Kidney epithelial cell (primary cell): ENCODE results near the gene NUAK1. TPM values are rescaled to one million over a fixed set of nuclear protein-coding genes. Genes with fewer than 3 reads are reported as not detected.

Source experiments
- DNase-seq: peaks from one replicate; pipeline ENCODE4 v3.0.0-alpha.2; 2010; ENCODE audit warnings: low read depth
- H3K27me3 ChIP-seq: 2 replicates; pipeline ENCODE4 v1.6.0; 2011; ENCODE audit warnings: low read length; ENCODE audit not compliant: control insufficient read depth, insufficient read depth
- H3K36me3 ChIP-seq: 2 replicates; pipeline ENCODE4 v1.5.1; 2011; ENCODE audit warnings: low read length; ENCODE audit not compliant: control insufficient read depth, insufficient read depth
- H3K4me3 ChIP-seq: 2 replicates; pipeline ENCODE4 v1.5.1; 2011; ENCODE audit warnings: low read depth, mild to moderate bottlenecking, control low read depth, low read length
- total RNA-seq: library from RNA; depleted of rRNA; stranded (reverse); fragments of >200 nt; gene quantifications from 2 replicates; pipeline ENCODE4 v1.2.3, GENCODE V29; 2015
- TF ChIP-seq, protein P1 (sequence below): IDR thresholded peaks from 2 replicates; pipeline ENCODE4 v1.5.1; 2011; ENCODE audit warnings: mild to moderate bottlenecking, moderate library complexity, low read length, control low read depth, inconsistent platforms; ENCODE audit not compliant: insufficient read depth, poor library complexity, severe bottlenecking

NUAK1 gene
- total RNA-seq, 1 donor from 2014 or later: 38.2 TPM

DNA sequence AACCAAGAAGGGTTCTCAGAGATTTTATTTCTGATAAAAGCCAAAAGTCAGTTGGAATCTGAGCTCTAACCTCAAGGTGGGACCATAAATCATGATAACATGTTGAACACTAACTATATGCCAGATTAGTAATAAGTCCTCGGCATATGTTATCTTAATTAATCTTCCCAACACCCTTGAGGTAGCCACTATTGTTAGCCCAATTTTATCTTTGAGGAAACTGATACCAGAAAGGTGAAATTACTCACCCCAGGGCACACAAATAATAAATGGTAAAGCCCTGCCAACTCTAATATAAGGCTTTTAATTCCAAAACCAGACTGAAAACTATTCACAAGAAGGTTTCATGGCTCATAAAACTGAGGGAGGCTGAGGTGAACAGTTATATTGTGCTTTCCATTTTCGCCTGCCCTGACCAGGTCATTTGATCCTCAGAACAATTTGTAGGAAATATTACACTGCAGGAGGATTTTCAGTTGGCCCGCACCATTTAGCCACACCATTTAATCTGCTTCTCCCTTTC, 16.1 kb upstream of the NUAK1 start:
- H3K36me3 ChIP-seq: no peaks in the 10 kb centered on the region
- no peak for DNase-seq
- TF ChIP-seq, protein P1, sequence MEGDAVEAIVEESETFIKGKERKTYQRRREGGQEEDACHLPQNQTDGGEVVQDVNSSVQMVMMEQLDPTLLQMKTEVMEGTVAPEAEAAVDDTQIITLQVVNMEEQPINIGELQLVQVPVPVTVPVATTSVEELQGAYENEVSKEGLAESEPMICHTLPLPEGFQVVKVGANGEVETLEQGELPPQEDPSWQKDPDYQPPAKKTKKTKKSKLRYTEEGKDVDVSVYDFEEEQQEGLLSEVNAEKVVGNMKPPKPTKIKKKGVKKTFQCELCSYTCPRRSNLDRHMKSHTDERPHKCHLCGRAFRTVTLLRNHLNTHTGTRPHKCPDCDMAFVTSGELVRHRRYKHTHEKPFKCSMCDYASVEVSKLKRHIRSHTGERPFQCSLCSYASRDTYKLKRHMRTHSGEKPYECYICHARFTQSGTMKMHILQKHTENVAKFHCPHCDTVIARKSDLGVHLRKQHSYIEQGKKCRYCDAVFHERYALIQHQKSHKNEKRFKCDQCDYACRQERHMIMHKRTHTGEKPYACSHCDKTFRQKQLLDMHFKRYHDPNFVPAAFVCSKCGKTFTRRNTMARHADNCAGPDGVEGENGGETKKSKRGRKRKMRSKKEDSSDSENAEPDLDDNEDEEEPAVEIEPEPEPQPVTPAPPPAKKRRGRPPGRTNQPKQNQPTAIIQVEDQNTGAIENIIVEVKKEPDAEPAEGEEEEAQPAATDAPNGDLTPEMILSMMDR: no peak
- no peak overlapping the region for H3K4me3 ChIP-seq
- no peaks in the 10 kb centered on the region for H3K27me3 ChIP-seq

DNA sequence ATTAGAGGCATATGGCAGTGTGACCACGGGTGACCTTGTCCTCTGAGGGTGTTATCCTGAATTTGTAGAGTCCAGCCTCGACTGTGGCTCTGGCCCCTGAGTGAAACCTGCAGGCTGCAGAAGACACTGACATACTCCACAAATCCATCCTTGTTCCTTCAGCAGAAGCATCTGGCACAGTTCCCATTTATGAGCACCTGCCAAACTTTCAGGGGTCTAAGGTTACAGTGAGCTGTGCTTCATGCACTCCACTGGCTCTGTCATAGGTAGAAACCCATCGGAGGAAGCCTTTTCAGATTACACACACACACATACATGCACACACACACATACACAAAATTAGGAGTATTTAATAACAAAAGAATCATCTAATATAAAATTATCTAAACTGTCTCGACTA, 13.6 kb upstream of the NUAK1 start:
- no peaks in the 10 kb centered on the region for H3K36me3 ChIP-seq
- TF ChIP-seq, protein P1: no peak
- H3K4me3 ChIP-seq: no peak overlapping the region
- no peak for DNase-seq
- H3K27me3 ChIP-seq: no peaks in the 10 kb centered on the region

DNA sequence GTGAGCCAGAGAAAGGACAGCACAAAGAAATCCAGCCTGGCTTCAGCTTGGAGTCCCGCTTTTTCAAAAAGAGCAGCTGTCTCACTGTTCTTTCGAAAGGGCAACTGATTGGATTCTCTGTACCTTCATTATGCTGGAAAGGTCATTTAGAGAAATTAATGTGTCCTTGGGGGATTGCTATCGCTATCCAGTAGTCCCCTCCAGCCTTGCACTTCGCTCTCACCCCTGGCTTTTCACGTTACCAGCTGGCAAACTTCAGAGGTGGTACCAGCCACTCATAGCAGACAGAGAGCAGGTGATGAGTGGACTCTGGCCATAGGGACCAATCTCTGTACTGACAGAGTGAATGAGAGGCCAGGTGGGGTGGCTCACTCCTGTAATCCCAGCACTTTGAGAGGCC, 11.8 kb upstream of the NUAK1 start:
- DNase-seq: no peak
- peaks cover 1% of the 10 kb centered on the region for H3K36me3 ChIP-seq
- H3K27me3 ChIP-seq: no peaks in the 10 kb centered on the region
- TF ChIP-seq, protein P1: no peak
- H3K4me3 ChIP-seq: no peak overlapping the region

DNA sequence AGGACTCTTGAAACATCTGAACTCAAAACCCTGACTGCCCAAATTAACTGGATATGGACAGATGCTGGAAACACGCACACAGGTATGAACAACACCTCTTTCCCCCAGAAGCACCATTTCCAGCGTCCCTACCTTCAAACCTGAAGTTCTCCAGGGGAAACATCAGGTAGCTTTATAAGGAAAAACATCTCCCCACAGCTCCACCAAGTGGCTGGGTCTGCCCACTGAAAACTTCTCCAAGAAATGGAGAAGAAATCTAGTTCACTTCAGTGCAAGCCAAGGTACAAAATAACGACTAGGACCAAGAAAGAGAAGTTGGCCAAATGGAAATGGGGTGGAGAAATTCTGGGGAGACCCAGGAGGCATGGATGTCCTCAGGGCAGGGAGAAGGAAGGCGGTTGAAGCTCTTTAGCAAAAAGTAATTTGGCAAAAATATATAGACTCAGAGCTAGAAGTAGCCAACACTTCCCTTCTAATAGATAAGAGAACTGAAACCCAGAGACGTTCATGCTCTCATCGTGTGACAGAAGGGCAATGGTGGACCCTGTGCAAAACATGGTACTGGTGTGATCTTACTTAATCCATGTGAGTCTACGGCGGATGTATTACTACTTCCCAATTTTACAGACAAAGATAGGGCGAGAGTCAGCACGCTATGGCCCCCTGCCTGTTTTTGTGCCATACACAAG, 10.5 kb upstream of the NUAK1 start:
- DNase-seq: no peak
- no peaks in the 10 kb centered on the region for H3K27me3 ChIP-seq
- TF ChIP-seq, protein P1: peak; percentile 79

DNA sequence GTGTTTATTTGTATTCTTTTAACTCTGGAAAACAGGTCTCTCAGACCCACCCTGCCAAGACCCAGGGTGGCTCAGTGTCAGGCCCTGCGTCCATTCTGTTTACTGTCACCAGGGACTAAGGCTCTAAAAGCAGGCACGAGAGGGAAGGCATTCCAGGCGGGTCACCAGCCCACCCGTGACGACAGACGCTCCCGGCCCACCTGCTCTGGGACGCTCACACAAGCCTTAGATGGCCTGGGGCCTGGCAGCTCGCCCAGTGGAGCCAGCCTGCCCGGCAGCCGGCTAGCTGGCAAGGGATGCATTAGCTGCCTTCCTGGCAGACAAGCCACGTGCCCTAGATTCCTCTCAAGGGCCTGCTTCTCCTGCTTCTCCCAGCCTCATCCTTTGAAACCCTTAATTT, 9.2 kb upstream of the NUAK1 start:
- no peak for DNase-seq
- TF ChIP-seq, protein P1: no peak
- H3K36me3 ChIP-seq: peaks cover 1% of the 10 kb centered on the region
- no peak overlapping the region for H3K4me3 ChIP-seq
- no peaks in the 10 kb centered on the region for H3K27me3 ChIP-seq

More for the DNA sequence above, 10.5 kb upstream of the NUAK1 start:
- peaks cover 1% of the 10 kb centered on the region for H3K36me3 ChIP-seq
- no peak overlapping the region for H3K4me3 ChIP-seq

DNA sequence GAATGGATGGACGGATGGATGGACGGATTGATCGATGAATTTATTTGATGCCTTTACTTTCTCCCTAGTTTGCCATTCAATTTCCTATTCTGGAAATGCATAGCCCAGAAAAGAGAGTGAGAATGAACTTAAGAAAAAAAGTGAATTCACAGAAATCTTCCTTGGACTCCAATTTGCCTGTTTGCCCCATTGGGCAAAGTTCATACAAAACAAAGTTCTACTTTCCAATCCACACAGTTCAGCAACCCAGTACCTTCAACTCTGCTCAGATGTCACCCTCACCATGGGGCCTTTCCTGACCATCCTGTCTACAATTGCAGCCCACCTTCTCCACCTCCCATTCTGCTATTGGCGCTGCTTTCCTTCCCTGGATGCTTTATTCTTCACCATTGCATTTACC, 8.2 kb upstream of the NUAK1 start:
- TF ChIP-seq, protein P1: no peak
- DNase-seq: no peak
- H3K4me3 ChIP-seq: no peak overlapping the region
- H3K27me3 ChIP-seq: no peaks in the 10 kb centered on the region
- peaks cover 1% of the 10 kb centered on the region for H3K36me3 ChIP-seq
